GM21619 (cell line): ENCODE results near the gene DACT3.

Experiments used
- ATAC-seq: cut with Tn5 transposase; IDR thresholded peaks from one replicate; pipeline ENCODE4 v1.9.1; 2021; ENCODE audit not compliant: unreplicated experiment

Gene DACT3

DNA sequence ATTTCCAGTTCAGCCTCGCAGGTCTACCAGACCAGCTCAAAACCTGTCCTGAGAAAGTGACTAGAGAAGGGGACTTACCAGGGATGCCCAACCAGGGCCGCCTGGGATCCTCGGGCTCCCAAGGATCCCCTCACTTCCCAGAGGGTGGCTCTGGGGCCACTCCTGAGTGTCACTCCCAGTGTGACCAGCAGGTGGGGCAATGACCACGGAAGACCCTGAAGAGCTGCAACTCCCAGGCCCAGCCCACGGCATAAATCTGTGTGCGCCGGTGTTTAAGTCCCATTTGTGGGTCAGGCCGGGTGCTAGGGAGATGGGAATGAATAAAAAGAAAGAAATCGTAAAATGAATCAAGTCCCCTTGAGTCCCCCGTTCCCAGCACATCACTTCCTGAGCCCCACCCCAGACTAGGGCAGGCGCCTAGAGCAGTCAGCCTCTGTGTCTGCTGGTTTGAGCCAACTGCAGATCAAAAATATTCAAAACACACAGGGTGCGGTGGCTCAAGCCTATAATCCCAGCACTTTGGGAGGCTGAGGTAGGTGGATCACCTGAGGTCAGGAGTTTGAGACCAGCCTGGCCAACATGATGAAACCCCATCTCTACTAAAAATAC, 46.8 kb downstream of the DACT3 start:
- no peak for ATAC-seq

DNA sequence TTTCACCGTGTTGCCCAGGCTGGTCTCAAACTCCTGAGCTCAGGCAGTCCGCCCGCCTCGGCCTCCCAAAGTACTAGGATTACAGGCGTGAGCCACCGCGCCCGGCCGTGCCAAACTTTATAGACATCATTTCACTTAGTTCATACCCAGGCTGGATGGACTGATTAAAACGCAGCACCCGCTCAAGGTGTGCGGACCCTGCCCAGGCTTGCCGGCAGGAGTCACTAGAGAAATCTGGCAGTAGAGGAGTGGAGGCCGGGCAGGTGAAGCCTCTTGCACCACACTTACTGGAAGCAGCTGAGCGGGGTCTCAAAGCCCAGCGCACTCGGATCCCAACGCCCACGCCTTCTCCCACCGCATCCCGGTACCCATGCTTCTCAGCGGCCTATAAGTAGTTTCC, 47.5 kb downstream of the DACT3 start:
- ATAC-seq, result no peak

GRCh38 chr19:46611776-46612175, 49.2 kb downstream of the DACT3 start:
- ATAC-seq, result no peak

DNA sequence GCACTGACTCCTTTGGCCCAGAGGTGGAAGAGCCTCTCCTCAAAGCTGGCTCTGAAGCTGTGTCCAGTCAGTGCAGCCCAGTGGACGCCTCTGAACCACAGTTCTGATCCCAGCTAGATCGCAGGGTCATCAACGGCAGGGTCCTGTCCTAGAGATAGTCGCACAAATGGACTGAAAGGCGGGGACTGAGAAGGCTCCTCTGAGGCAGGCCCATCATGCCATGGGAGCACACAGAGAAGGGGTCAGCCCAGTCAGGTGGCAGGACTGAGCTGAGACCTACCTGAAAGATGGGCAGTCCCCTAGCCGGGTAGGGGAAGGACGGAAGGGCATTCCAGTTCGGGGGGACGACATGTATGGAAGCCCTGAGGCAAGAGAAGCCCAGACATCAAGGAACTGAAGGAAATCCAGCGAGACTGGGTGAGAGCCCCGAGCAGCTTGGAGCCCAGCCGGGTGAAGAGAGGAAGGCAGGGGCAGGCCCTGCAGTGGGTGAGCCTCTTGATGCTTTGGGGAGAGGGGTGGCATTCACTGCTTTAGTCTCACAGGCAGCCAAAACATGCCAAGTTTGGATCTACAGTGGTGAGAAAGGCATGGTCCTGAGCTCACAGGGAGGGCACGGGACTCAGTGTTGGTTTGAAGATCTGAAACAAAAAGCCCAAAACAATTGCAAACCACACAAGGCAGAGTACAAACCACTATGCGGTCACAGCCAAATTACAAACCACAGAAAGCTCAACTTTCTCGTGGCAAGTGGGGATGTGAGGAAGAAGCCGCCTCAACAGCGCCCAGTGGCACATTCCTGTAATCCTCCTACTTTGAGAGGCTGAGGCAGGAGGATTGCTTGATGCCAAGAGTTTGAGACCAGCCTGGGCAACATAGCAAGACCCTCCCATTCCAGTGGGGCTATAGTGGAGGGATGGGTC, 49.9 kb downstream of the DACT3 start:
- no peak for ATAC-seq

- no peak for ATAC-seq
These were observed 50.6 kb downstream of the DACT3 start for GRCh38 chr19:46610413-46610775.

- ATAC-seq, result no peak
These were observed 51.2 kb downstream of the DACT3 start for GRCh38 chr19:46609511-46610412.

DNA sequence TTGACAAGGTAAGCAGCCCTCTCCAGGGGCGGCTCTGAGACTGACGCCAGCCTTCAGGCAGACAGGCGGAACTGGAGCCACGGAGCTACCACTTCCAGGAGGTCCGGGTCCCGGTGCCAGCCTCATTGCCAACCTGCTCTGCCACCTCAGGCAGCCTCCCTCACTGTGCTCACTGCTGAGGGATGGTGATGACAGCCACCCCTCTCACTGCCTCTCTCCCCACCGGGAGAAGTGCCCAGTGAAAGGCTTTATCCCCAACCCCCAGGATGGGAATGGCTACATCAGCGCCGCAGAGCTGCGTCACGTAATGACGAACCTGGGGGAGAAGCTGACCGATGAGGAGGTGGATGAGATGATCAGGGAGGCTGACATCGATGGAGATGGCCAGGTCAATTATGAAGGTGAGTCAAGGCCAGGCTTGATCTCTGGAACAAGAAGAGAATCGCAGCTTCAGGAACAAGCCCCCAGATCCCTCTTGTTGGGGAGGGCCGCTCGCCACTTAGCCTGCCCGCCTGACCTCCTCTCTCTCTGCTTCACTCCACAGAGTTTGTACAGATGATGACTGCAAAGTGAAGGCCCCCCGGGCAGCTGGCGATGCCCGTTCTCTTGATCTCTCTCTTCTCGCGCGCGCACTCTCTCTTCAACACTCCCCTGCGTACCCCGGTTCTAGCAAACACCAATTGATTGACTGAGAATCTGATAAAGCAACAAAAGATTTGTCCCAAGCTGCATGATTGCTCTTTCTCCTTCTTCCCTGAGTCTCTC, 52.2 kb downstream of the DACT3 start:
- ATAC-seq, result no peak

- no peak for ATAC-seq
These were observed 52.8 kb downstream of the DACT3 start for GRCh38 chr19:46608178-46608577.

DNA sequence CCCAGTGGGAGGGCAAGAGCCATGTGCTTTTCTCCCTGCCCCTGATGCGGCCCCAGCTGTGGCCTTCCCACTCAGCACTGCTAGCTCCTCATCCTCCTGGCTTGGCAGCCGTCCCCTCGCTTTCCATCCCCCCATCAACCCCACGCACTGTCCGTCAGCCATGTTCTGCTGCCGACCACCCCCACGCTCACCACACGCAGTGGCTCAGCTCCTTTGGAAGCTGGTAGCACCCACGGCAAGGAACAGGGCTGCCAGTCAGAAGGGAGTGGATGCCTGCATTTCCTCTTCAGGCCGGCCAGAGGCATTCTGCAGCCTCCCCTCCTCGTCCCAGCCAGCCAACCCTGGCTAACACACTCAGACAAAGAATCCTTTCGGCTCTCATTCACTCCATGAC, 53.5 kb downstream of the DACT3 start:
- no peak for ATAC-seq

DNA sequence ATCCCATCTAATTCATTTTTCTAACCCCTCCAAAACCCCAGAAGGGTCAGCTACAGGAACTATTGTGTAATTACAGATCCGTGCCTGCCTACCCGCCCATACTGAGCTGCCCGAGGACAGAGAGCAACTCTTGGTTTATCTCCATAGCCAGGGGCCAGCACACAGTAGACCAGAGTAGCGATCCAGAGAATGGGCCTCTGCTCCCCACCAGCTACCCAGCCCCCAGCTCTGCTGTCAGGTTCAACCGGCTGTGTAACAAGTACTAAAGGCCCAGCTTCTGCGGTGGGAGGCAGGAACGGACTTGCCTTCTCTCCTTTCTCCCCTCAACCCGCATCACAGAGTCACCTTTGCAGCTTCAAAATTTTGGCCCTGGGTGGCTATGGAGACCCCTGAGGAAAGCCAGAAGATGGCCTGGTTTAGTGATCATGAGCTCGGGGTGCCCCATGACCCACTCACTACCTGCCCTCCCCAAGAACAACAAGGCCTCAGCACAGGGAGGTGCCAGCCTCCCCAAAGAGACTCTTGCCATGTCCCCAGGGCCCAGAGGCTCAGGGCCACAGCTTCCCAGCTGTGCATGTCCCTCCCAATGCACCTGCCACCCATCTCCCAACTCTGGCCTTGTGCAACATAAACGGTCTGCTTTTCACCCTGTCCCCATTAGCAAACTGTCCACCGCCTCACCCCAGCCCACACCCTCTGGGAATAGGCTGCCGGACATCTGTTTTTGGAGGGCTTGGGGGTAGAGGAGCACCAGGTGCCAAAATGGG, 54.1 kb downstream of the DACT3 start:
- ATAC-seq, result no peak

DNA sequence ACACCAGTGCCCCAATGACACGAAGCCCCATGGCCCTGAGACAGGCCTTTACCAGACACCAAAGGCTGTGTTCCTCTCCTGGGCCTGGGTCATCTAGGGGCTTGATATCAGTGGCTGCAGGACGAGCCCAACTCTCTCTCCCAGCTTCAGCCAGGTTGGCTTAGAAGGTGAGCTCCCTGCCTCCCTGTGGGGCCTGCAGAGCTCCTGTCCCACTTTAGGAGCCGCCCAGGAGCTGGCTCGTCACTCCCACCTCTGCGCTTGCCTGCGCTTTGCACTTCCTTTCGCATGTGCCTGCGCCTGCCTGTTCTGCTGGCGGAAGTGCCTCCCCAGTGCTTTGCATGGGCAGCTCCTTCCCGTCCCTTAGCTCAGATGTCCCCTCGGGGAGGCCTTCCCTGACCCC, 55.0 kb downstream of the DACT3 start:
- ATAC-seq, result no peak

GRCh38 chr19:46605356-46605821, 55.6 kb downstream of the DACT3 start:
- ATAC-seq, result no peak

- ATAC-seq, result no peak
These were observed 56.1 kb downstream of the DACT3 start for GRCh38 chr19:46604781-46605355.

DNA sequence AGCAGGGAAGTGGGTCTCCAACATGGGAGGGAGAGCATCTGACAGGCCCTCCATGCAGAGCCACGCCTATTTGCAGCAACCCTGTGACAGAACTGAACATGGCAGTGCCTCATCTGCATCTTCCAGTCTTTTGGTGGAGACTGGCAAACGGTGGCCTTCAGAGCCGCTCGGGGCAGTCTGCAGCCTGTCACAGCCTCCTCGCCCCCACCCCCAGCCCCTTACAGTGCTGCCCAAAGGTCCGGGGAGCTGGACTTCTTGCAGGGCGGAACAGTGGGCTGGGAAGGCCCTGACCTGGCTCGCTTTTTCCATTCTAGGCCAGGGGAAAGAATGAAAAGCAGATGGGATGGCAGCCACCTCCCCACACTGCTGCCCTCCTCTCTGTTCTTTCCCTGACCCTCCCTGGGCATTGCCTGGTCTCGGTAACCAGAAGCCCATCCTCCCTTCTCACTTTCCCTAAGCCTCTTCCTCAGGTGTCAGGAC, 57.2 kb downstream of the DACT3 start:
- ATAC-seq, result no peak

- no peak for ATAC-seq
These were observed 57.8 kb downstream of the DACT3 start for GRCh38 chr19:46603195-46603637.

DNA sequence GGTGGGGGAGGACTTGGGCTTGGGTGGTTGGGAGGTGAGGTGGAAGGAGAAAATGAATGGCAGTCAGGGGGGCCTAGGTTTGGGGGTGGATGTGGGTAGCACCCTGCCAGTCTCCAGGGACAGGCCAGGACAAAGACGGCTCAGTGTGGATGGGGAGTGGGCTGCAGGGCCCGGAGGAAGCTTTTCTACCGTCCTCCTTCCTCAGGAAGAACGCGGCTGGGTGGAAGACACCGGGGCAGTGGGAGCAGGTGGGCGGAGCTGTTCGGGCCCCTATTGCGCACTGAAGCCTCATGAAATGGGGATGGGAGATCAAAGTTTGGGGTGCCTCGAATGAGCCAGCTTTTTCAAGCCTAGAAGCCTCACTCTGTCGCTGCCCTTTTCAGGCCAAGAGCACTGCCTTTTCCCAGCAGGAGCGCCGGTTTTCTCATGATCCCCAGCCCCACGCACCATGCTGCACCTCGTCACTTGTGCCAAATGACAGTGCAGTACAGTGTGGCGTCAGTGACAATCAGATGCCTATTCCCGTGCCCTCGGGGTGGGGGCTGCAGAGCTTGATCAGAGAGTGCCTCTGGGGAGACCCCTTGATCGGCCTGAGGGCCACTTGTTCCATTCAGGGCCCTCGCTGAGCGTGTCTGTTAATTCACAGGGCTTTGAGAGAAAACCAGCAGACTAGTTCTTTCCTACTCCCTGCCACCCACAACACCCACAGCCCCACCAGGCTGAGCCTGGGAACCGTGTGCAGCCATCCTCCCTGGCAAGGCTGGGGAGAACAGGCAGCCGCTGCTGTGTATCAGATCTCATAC, 58.4 kb downstream of the DACT3 start:
- no peak for ATAC-seq

GRCh38 chr19:46601318-46602224, 59.4 kb downstream of the DACT3 start, which contains the start of gene CALM3:
TSS of gene CALM3 (plus strand) at chr19:46601330. CDS start at chr19:46601435, 105 bp downstream.
- ATAC-seq, result no peak
